HepG2 (cell line): ENCODE results near the gene SLC7A11. TPM values are rescaled to one million over a fixed set of nuclear protein-coding genes. Genes with fewer than 3 reads are reported as not detected.

Source experiments
- ATAC-seq: fragments of 200-7000 bp; cut with Tn5 transposase; 3 replicates; pipeline ENCODE4 v1.9.1; 2020; ENCODE audit warnings: mild to moderate bottlenecking, moderate library complexity
- BruUV-seq: library from RNA; stranded (reverse); fragments of 400-500 nt; replicated peaks from 2 replicates; lab custom pipeline; 2021; lab: Mats Ljungman, UMichigan
- CTCF ChIA-PET: fragments of 300-600 bp; formaldehyde crosslinking; extraction: SDS; loops from one replicate; lab custom pipeline; 2021; ENCODE audit warnings: low total read pairs, inconsistent platforms, low intra/inter-chr PET ratio; lab: Yijun Ruan, JAX
- POLR2A ChIA-PET: fragments of 350-600 bp; sonication (Branson Sonifier 250); formaldehyde crosslinking; loops from one replicate; lab custom pipeline; 2020; ENCODE audit warnings: antibody characterized with exemption, inconsistent platforms; lab: Yijun Ruan, JAX
- DNase-seq: peaks from one replicate; pipeline ENCODE4 v3.0.0-alpha.2; 2015; ENCODE audit warnings: low spot score
- FAIRE-seq: peaks from 3 replicates; lab custom pipeline; 2011; peaks lifted over from hg19 to GRCh38; lab: Jason Lieb, UNC
- H2AFZ ChIP-seq: one replicate; pipeline ENCODE4 v1.6.1; 2011; ENCODE audit warnings: low read length, inconsistent platforms
- H3K27ac ChIP-seq: fragments of 300-600 bp; 3 replicates; pipeline ENCODE4 v1.8.0; 2011; ENCODE audit warnings: mixed run types, mild to moderate bottlenecking, mixed read lengths, low read length, inconsistent platforms; ENCODE audit not compliant: insufficient read depth; ENCODE audit errors: extremely low read length
- H3K27me3 ChIP-seq, 2 experiments: fragments of 200-600 bp in 1 of 2; 2 replicates in 1 of 2; 3 replicates in 1 of 2; pipeline versions ENCODE4 v1.6.0 to v1.8.0; 2011; ENCODE audit warnings: low read length in 2 of 2, mild to moderate bottlenecking in 2 of 2, moderate library complexity in 2 of 2, inconsistent platforms in 1 of 2; ENCODE audit not compliant: insufficient read depth in 2 of 2, control insufficient read depth in 1 of 2
- H3K36me3 ChIP-seq, 2 experiments: fragments of 200-600 bp in 1 of 2; replicated peaks in 1 of 2; 2 replicates in 1 of 2; 3 replicates in 1 of 2; pipeline versions ENCODE4 v1.5.1 to v1.8.0; 2011; ENCODE audit warnings: low read length in 2 of 2, inconsistent platforms in 1 of 2; ENCODE audit not compliant: insufficient read depth in 2 of 2, control insufficient read depth in 1 of 2
- H3K4me1 ChIP-seq: 2 replicates; pipeline ENCODE4 v1.5.1; 2012; ENCODE audit warnings: low read length, inconsistent platforms; ENCODE audit not compliant: insufficient read depth
- H3K4me2 ChIP-seq: 2 replicates; pipeline ENCODE4 v1.6.0; 2011; ENCODE audit warnings: low read depth, low read length, inconsistent platforms
- H3K4me3 ChIP-seq, 3 experiments: fragments of 200-600 bp in 1 of 3; sonication (generic), shearing (Covaris generic) in 1 of 3; replicated peaks in 1 of 3; 2 replicates each; pipeline ENCODE4 v1.5.1; 2011 to 2016; ENCODE audit warnings: low read length in 3 of 3, inconsistent platforms in 2 of 3, low read depth in 2 of 3, mild to moderate bottlenecking in 2 of 3, control low read depth in 1 of 3, mixed read lengths in 1 of 3; ENCODE audit not compliant: insufficient read depth in 1 of 3
- H3K79me2 ChIP-seq: one replicate; pipeline ENCODE4 v1.6.1; 2011; ENCODE audit warnings: low read length, inconsistent platforms; ENCODE audit not compliant: insufficient read depth
- H3K9ac ChIP-seq: 2 replicates; pipeline ENCODE4 v1.6.0; 2011; ENCODE audit warnings: mild to moderate bottlenecking, low read depth, low read length, inconsistent platforms; ENCODE audit not compliant: insufficient read depth
- H3K9me3 ChIP-seq: 2 replicates; pipeline ENCODE4 v1.5.1; 2012; ENCODE audit warnings: mild to moderate bottlenecking, low read length
- H4K20me1 ChIP-seq: 2 replicates; pipeline ENCODE4 v1.6.0; 2011; ENCODE audit warnings: inconsistent platforms, mild to moderate bottlenecking, low read length, moderate library complexity; ENCODE audit not compliant: insufficient read depth
- BRCA1 ChIP-seq: sonication (generic); formaldehyde crosslinking; IDR thresholded peaks from 2 replicates; pipeline ENCODE4 v1.4.0; 2020; ENCODE audit warnings: missing genetic modification reagents
- FOXK1 ChIP-seq: sonication (generic); formaldehyde crosslinking; IDR thresholded peaks from 2 replicates; pipeline ENCODE4 v1.4.0; 2020; ENCODE audit warnings: low read depth, missing genetic modification reagents, borderline replicate concordance
- NFE2L2 ChIP-seq: fragments of 150-350 bp; IDR thresholded peaks from 2 replicates; pipeline ENCODE4 v1.6.1; 2014; ENCODE audit warnings: low read length
- NFRKB ChIP-seq: fragments of 450-650 bp; IDR thresholded peaks from 2 replicates; pipeline ENCODE4 v1.6.1; 2017
- TCF7L2 ChIP-seq: IDR thresholded peaks from 2 replicates; pipeline ENCODE4 v1.6.1; 2011; ENCODE audit warnings: mild to moderate bottlenecking, low read depth, low read length, moderate library complexity
- TGIF2 ChIP-seq: IDR thresholded peaks from 2 replicates; pipeline ENCODE4 v1.6.1; 2016; ENCODE audit warnings: control low read depth, missing compliant biosample characterization
- ZFP36 ChIP-seq: fragments of 150-350 bp; IDR thresholded peaks from 2 replicates; pipeline ENCODE4 v1.6.1; 2018; ENCODE audit warnings: borderline replicate concordance, low read length, low read depth; ENCODE audit not compliant: partially characterized antibody
- ZNF20 ChIP-seq: sonication (generic); formaldehyde crosslinking; IDR thresholded peaks from 2 replicates; pipeline ENCODE4 v1.4.0; 2020; ENCODE audit warnings: mild to moderate bottlenecking, moderate library complexity, missing genetic modification reagents
- ZNF264 ChIP-seq: sonication (generic); formaldehyde crosslinking; IDR thresholded peaks from 2 replicates; pipeline ENCODE4 v1.4.0; 2020; ENCODE audit warnings: missing genetic modification reagents
- ZNF354B ChIP-seq: sonication (generic); formaldehyde crosslinking; IDR thresholded peaks from 2 replicates; pipeline ENCODE4 v1.8.0; 2022; ENCODE audit warnings: mild to moderate bottlenecking, missing genetic modification reagents
- ZNF543 ChIP-seq: sonication (generic); formaldehyde crosslinking; IDR thresholded peaks from 2 replicates; pipeline ENCODE4 v1.4.0; 2020; ENCODE audit warnings: mild to moderate bottlenecking, missing genetic modification reagents
- ZSCAN21 ChIP-seq: sonication (generic); formaldehyde crosslinking; IDR thresholded peaks from 2 replicates; pipeline ENCODE4 v1.8.0; 2022; ENCODE audit warnings: mild to moderate bottlenecking, missing genetic modification reagents, moderate library complexity, borderline replicate concordance
- WGBS: methylation state at CpG from one replicate; pipeline ENCODE4 v1.1.6; 2017; ENCODE audit warnings: low lambda C conversion rate; 5-methylcytosine and 5-hydroxymethylcytosine counted together
- in situ Hi-C: cut with HindIII; loops from 2 replicates; pipeline ENCODE4 v1.10.0; 2017; ENCODE audit warnings: low pct_unique_long_range_greater_than_20kb; ENCODE audit not compliant: extremely low pct_ligation_motif_present
- intact Hi-C: fragments of 100-400 bp; cut with micrococcal nuclease; formaldehyde crosslinking; loops from one replicate; pipeline ENCODE4 v1.10.0; 2022; ENCODE audit not compliant: unreplicated experiment
- polyA plus RNA-seq, 8 experiments: library from polyadenylated mRNA; depleted of rRNA in 3 of 8; stranded (reverse) in 7 of 8; unstranded in 1 of 8; fragments of >200 nt; fragmentation: Illumina TruSeq in 4 of 8; extraction: Trizol in 4 of 8; gene quantifications; 2 replicates each; pipeline versions ENCODE4 v1.2.1 to v1.2.3, GENCODE V29; 2011 to 2016; ENCODE audit warnings: low read depth in 4 of 8, missing spikeins in 1 of 8, mixed read lengths in 1 of 8; ENCODE audit not compliant: insufficient read depth in 1 of 8
- total RNA-seq, 5 experiments: library from RNA; depleted of rRNA; stranded (reverse); fragments of >200 nt; fragmentation: Illumina TruSeq; extraction: Trizol; gene quantifications; 2 replicates each; pipeline ENCODE4 v1.2.3, GENCODE V29; 2016; ENCODE audit warnings: low read depth in 1 of 5
- TF ChIP-seq, protein P1 (sequence below): sonication (generic); formaldehyde crosslinking; conservative IDR thresholded peaks from 2 replicates; pipeline ENCODE4 v1.8.0; 2022; ENCODE audit warnings: low read depth, missing genetic modification reagents
- TF ChIP-seq, protein P2 (sequence below): sonication (generic); formaldehyde crosslinking; IDR thresholded peaks from 2 replicates; pipeline ENCODE4 v1.4.0; 2020; ENCODE audit warnings: missing genetic modification reagents
- TF ChIP-seq, protein P3 (sequence below): IDR thresholded peaks from 2 replicates; pipeline ENCODE4 v1.6.1; 2016

The SLC7A11 gene
- total and polyA plus RNA-seq, 2 of the 13 experiments (the other 11 are each of a cell fraction or from before 2014, with no cell fraction given): 15.7 to 17.5 TPM

DNA sequence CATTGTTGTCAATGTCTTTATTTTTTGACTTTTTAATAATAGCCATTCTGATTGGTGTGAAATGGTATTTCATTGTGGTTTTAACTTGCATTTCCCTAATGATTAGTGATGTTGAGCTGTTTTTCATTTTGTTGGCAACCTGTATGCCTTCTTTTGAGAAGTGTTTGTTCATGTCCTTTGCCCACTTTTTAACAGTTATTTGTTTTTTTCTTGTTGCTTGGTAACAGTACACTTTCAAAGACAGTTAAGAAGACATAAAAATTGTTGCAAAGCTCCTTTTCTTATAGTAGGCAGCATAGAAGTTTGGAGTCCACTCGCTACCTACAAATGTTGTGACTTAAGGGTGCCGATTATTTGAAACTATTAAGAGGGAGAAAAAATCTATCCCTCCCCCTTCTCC lies 48.7 kb upstream of the SLC7A11 start:
- H3K27me3 ChIP-seq: no peaks in the 10 kb centered on the region
- POLR2A ChIA-PET: no interaction called here
- intact Hi-C loops (no loop called here), in situ Hi-C loops (no loop called here)
- H3K4me1 ChIP-seq: no peaks in the 10 kb centered on the region
- CTCF ChIA-PET: no interaction called here
- H3K79me2 ChIP-seq: no peaks in the 10 kb centered on the region
- no peak overlapping the region for H2AFZ ChIP-seq
- H3K9me3 ChIP-seq: no peaks in the 10 kb centered on the region
- no peak overlapping the region for H3K4me3 ChIP-seq
- BruUV-seq: no TSS peak
- no peak overlapping the region for H3K27ac ChIP-seq
- TF ChIP-seq ZNF20 (CRISPR knock-in tag) (no peak), NFE2L2 (no peak), ZFP36 (no peak), ZNF354B (CRISPR knock-in tag) (no peak), BRCA1 (CRISPR knock-in tag) (no peak), NFRKB (no peak), ZNF264 (no peak), ZNF543 (CRISPR knock-in tag) (no peak), ZSCAN21 (no peak), FOXK1 (no peak), TCF7L2 (no peak), TGIF2 (CRISPR knock-in tag) (no peak)
- TF ChIP-seq, protein P1, sequence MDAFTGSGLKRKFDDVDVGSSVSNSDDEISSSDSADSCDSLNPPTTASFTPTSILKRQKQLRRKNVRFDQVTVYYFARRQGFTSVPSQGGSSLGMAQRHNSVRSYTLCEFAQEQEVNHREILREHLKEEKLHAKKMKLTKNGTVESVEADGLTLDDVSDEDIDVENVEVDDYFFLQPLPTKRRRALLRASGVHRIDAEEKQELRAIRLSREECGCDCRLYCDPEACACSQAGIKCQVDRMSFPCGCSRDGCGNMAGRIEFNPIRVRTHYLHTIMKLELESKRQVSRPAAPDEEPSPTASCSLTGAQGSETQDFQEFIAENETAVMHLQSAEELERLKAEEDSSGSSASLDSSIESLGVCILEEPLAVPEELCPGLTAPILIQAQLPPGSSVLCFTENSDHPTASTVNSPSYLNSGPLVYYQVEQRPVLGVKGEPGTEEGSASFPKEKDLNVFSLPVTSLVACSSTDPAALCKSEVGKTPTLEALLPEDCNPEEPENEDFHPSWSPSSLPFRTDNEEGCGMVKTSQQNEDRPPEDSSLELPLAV (CRISPR knock-in tag): no peak
- TF ChIP-seq, protein P2, sequence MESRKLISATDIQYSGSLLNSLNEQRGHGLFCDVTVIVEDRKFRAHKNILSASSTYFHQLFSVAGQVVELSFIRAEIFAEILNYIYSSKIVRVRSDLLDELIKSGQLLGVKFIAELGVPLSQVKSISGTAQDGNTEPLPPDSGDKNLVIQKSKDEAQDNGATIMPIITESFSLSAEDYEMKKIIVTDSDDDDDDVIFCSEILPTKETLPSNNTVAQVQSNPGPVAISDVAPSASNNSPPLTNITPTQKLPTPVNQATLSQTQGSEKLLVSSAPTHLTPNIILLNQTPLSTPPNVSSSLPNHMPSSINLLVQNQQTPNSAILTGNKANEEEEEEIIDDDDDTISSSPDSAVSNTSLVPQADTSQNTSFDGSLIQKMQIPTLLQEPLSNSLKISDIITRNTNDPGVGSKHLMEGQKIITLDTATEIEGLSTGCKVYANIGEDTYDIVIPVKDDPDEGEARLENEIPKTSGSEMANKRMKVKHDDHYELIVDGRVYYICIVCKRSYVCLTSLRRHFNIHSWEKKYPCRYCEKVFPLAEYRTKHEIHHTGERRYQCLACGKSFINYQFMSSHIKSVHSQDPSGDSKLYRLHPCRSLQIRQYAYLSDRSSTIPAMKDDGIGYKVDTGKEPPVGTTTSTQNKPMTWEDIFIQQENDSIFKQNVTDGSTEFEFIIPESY (CRISPR knock-in tag): no peak
- TF ChIP-seq, protein P3, sequence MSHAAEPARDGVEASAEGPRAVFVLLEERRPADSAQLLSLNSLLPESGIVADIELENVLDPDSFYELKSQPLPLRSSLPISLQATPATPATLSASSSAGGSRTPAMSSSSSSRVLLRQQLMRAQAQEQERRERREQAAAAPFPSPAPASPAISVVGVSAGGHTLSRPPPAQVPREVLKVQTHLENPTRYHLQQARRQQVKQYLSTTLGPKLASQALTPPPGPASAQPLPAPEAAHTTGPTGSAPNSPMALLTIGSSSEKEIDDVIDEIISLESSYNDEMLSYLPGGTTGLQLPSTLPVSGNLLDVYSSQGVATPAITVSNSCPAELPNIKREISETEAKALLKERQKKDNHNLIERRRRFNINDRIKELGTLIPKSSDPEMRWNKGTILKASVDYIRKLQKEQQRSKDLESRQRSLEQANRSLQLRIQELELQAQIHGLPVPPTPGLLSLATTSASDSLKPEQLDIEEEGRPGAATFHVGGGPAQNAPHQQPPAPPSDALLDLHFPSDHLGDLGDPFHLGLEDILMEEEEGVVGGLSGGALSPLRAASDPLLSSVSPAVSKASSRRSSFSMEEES: no peak
- FAIRE-seq (no peak), DNase-seq (no peak), ATAC-seq (no peak)
- H4K20me1 ChIP-seq: no peaks in the 10 kb centered on the region
- H3K36me3 ChIP-seq: no peaks in the 10 kb centered on the region
- H3K9ac ChIP-seq: no peak overlapping the region
- H3K4me2 ChIP-seq: no peak overlapping the region
- 25% methylated on average over 2 of the region's 2 CpGs for WGBS
